Bronchial epithelial cell (primary cell): Measurements from ENCODE around the gene GGPS1. TPM values are rescaled to one million over a fixed set of nuclear protein-coding genes. Genes with fewer than 3 reads are reported as not detected.
A peak's percentile ranks its signal among the peaks of the same experiment; 100 is the strongest.

Source experiments
- DNase-seq: peaks from one replicate; pipeline ENCODE4 v3.0.0-alpha.2; 2010; ENCODE audit warnings: low read depth
- FAIRE-seq: peaks from 2 replicates; lab custom pipeline; 2011; peaks lifted over from hg19 to GRCh38; lab: Jason Lieb, UNC
- H3K27me3 ChIP-seq: 2 replicates; pipeline ENCODE4 v1.5.1; 2011; ENCODE audit warnings: low read length; ENCODE audit not compliant: control insufficient read depth, insufficient read depth
- H3K36me3 ChIP-seq: 2 replicates; pipeline ENCODE4 v1.5.1; 2011; ENCODE audit warnings: low read length; ENCODE audit not compliant: control insufficient read depth, insufficient read depth
- H3K4me3 ChIP-seq: 2 replicates; pipeline ENCODE4 v1.5.1; 2011; ENCODE audit warnings: mild to moderate bottlenecking, low read depth, low read length, control low read depth
- total RNA-seq: library from RNA; depleted of rRNA; stranded (reverse); fragments of >200 nt; gene quantifications from 2 replicates; pipeline ENCODE4 v1.2.1, GENCODE V29; 2014
- TF ChIP-seq, protein P1 (sequence below): IDR thresholded peaks from 2 replicates; pipeline ENCODE4 v1.5.1; 2011; ENCODE audit warnings: mild to moderate bottlenecking, moderate library complexity, low read length, control low read depth, inconsistent platforms; ENCODE audit not compliant: insufficient read depth, severe bottlenecking

GGPS1 gene
- total RNA-seq, 1 donor from 2014 or later: 21.6 TPM

GRCh38 chr1:235292790-235293189 lies 35.6 kb upstream of the GGPS1 start:
- H3K4me3 ChIP-seq: no peak overlapping the region
- DNase-seq (no peak), FAIRE-seq (no peak)
- H3K36me3 ChIP-seq: no peaks in the 10 kb centered on the region
- TF ChIP-seq, protein P1, sequence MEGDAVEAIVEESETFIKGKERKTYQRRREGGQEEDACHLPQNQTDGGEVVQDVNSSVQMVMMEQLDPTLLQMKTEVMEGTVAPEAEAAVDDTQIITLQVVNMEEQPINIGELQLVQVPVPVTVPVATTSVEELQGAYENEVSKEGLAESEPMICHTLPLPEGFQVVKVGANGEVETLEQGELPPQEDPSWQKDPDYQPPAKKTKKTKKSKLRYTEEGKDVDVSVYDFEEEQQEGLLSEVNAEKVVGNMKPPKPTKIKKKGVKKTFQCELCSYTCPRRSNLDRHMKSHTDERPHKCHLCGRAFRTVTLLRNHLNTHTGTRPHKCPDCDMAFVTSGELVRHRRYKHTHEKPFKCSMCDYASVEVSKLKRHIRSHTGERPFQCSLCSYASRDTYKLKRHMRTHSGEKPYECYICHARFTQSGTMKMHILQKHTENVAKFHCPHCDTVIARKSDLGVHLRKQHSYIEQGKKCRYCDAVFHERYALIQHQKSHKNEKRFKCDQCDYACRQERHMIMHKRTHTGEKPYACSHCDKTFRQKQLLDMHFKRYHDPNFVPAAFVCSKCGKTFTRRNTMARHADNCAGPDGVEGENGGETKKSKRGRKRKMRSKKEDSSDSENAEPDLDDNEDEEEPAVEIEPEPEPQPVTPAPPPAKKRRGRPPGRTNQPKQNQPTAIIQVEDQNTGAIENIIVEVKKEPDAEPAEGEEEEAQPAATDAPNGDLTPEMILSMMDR: no peak
- H3K27me3 ChIP-seq: no peaks in the 10 kb centered on the region

- Histone ChIP-seq H3K4me3 (no peak overlapping the region), H3K36me3 (no peaks in the 10 kb centered on the region), H3K27me3 (no peaks in the 10 kb centered on the region)
- DNase-seq (no peak), FAIRE-seq (no peak)
- TF ChIP-seq, protein P1: no peak
These were observed 34.9 kb upstream of the GGPS1 start for GRCh38 chr1:235293322-235293942.

GRCh38 chr1:235295902-235296350 lies 32.4 kb upstream of the GGPS1 start:
- DNase-seq (peak; percentile 69), FAIRE-seq (peak; percentile 89)
- Histone ChIP-seq H3K36me3 (no peaks in the 10 kb centered on the region), H3K27me3 (no peaks in the 10 kb centered on the region), H3K4me3 (no peak overlapping the region)
- TF ChIP-seq, protein P1: no peak

DNA sequence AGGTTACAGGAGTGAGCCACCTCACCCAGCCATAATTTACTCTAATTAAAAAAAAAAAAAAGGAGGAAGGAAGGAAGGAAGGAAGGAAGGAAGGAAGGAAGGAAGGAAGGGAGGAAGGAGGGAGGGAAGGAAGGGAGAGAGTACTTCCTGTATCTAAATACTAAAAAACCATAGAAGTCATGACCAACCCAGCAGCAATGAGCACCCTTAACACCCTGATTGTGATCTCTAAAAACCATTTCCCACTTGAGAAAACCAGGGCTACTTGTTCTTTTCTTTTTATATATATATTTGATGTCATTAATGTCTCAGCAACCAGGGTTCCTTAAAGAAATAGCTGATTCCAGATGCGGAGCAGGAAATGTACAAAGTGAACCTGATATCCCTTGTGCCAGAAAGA lies 31.6 kb upstream of the GGPS1 start:
- TF ChIP-seq, protein P1: no peak
- no peaks in the 10 kb centered on the region for H3K36me3 ChIP-seq
- FAIRE-seq (no peak), DNase-seq (no peak)
- H3K4me3 ChIP-seq: no peak overlapping the region
- no peaks in the 10 kb centered on the region for H3K27me3 ChIP-seq

- Histone ChIP-seq H3K4me3 (no peak overlapping the region), H3K36me3 (no peaks in the 10 kb centered on the region), H3K27me3 (no peaks in the 10 kb centered on the region)
- DNase-seq (peak; percentile 12), FAIRE-seq (no peak)
- TF ChIP-seq, protein P1: no peak
These were observed 30.8 kb upstream of the GGPS1 start for GRCh38 chr1:235297579-235297978.

DNA sequence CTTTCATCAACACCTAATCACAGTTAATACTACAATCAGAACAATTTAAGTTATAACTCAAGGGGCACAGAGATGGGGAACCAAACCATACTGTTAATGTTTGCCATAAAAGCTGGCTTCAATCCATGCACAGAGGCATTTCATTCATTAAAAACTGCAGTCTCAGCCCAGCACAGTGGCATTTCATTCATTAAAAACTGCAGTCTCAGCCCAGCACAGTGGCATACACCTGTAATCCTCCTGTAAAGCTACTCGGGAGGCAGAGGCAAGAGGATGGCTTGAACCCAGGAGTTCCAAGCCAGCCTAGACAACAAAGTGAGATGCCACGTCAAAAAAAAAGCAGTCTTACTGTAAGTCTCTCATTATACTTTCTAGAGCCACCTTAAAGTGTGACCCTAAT lies 29.6 kb upstream of the GGPS1 start:
- FAIRE-seq (no peak), DNase-seq (no peak)
- H3K4me3 ChIP-seq: no peak overlapping the region
- no peaks in the 10 kb centered on the region for H3K36me3 ChIP-seq
- TF ChIP-seq, protein P1: no peak
- H3K27me3 ChIP-seq: no peaks in the 10 kb centered on the region
